OCI-LY3 (cell line): ENCODE results near the gene ITGAE.

Experiments
- EZH2phosphoT487 ChIP-seq: fragments of 200-600 bp; shearing (Covaris generic); IDR thresholded peaks from 2 replicates; pipeline ENCODE4 v1.6.1; 2018; ENCODE audit warnings: antibody characterized with exemption, mixed run types, low read depth
- TF ChIP-seq, protein P1 (sequence below): fragments of 200-600, 300-600 bp; sonication (generic); IDR thresholded peaks from 2 replicates; pipeline ENCODE4 v1.5.1; 2014; ENCODE audit warnings: antibody characterized with exemption, low read length, low read depth

DNA sequence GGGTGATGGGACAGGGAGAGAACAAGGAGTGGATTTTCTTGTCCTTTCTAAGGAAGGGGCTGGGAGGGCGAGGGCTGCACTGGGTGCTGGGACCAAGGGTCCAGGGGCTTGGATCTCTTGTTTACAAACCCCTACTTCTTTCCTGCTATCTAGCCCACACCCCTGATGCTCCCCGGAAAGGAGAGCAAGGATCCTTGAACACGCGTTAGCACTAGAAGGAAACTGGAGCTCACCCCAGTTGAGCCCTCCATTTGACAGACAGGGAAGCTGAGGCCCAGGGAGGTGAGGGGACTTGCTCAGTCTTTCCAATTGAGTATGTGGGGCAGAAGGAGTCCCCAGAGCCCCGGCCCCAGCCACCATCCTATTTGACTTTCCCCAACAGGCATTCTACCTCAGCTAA, 4.6 kb upstream of the ITGAE start:
- TF ChIP-seq, protein P1, sequence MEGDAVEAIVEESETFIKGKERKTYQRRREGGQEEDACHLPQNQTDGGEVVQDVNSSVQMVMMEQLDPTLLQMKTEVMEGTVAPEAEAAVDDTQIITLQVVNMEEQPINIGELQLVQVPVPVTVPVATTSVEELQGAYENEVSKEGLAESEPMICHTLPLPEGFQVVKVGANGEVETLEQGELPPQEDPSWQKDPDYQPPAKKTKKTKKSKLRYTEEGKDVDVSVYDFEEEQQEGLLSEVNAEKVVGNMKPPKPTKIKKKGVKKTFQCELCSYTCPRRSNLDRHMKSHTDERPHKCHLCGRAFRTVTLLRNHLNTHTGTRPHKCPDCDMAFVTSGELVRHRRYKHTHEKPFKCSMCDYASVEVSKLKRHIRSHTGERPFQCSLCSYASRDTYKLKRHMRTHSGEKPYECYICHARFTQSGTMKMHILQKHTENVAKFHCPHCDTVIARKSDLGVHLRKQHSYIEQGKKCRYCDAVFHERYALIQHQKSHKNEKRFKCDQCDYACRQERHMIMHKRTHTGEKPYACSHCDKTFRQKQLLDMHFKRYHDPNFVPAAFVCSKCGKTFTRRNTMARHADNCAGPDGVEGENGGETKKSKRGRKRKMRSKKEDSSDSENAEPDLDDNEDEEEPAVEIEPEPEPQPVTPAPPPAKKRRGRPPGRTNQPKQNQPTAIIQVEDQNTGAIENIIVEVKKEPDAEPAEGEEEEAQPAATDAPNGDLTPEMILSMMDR, result no peak
- no peak for TF ChIP-seq EZH2phosphoT487
